ENCODE measurements around the gene PTPRD. TPM values are rescaled to one million over a fixed set of nuclear protein-coding genes. Genes with fewer than 3 reads are reported as not detected.

PTPRD gene
- total RNA-seq, 2 experiments from 2014 or later: 0.03 TPM; not detected in 1

- no peak overlapping the region for H3K4me3 ChIP-seq (ENCODE audit: low read depth, low read length, poor library complexity, severe bottlenecking)
- no peak overlapping the region for H3K27ac ChIP-seq (ENCODE audit: low read depth, low read length, poor library complexity, severe bottlenecking)
- no peaks in the 10 kb centered on the region for H4K20me1 ChIP-seq (ENCODE audit: insufficient read depth, low read length)
- H3K79me2 ChIP-seq (ENCODE audit: insufficient read depth, low read depth, low read length): no peaks in the 10 kb centered on the region
- DNase-seq (ENCODE audit: low spot score): no peak
- H3K4me2 ChIP-seq (ENCODE audit: low read length): no peak overlapping the region
- H3K9me2 ChIP-seq (ENCODE audit: insufficient read depth, low read length): no peaks in the 10 kb centered on the region
- ChIA-PET CTCF (ENCODE audit: unreplicated experiment) (interaction anchor here (0.6 kb wide), 1 partner anchor 42 kb away, joined by 3 read pairs; no protein-coding TSS in a partner anchor), POLR2A (interaction anchor here (0.5 to 1.0 kb wide), 4 partner anchors 34 to 799 kb away, joined by 4 to 7 read pairs (median 4); no protein-coding TSS in a partner anchor)
- H2AFZ ChIP-seq (ENCODE audit: low read length): no peak overlapping the region
- BruUV-seq (replicated peaks): no TSS peak
- TF ChIP-seq, protein P1, sequence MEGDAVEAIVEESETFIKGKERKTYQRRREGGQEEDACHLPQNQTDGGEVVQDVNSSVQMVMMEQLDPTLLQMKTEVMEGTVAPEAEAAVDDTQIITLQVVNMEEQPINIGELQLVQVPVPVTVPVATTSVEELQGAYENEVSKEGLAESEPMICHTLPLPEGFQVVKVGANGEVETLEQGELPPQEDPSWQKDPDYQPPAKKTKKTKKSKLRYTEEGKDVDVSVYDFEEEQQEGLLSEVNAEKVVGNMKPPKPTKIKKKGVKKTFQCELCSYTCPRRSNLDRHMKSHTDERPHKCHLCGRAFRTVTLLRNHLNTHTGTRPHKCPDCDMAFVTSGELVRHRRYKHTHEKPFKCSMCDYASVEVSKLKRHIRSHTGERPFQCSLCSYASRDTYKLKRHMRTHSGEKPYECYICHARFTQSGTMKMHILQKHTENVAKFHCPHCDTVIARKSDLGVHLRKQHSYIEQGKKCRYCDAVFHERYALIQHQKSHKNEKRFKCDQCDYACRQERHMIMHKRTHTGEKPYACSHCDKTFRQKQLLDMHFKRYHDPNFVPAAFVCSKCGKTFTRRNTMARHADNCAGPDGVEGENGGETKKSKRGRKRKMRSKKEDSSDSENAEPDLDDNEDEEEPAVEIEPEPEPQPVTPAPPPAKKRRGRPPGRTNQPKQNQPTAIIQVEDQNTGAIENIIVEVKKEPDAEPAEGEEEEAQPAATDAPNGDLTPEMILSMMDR (conservative IDR thresholded peaks at IDR 0.05; ENCODE audit: low read length): no peak
- no peak for TF ChIP-seq EZH2phosphoT487 (IDR thresholded peaks at IDR 0.05; ENCODE audit: borderline replicate concordance, low read depth, low read length)
- no peaks in the 10 kb centered on the region for H3K9me3 ChIP-seq (ENCODE audit: low read length)
- intact Hi-C loops (cut with micrococcal nuclease; ENCODE audit: unreplicated experiment): no loop called here
- no peaks in the 10 kb centered on the region for H3K36me3 ChIP-seq (ENCODE audit: insufficient read depth, low read length)
- H3K4me1 ChIP-seq (ENCODE audit: insufficient read depth, low read length, poor library complexity, severe bottlenecking): no peaks in the 10 kb centered on the region
Measured at GRCh38 chr9:8869812-8870211, 1743.0 kb downstream of the PTPRD start.

DNA sequence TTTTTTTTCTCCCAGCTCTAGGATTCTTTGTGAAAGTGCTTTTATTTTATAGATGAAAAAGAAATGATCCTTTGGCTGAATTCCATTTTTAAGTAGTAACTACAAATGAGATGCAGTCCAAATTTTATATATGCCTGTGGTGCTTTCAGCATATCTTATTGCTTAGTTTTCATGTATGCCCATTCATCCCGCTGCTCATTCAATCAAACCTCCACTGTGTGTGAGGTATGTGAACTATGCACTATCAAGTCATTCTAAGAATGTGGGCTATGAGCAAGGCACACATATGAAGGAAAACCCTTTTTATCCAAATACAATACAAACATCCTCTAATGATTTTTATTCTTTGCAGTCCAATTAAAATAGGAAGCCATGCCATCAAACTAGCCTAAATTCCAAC, 1744.2 kb downstream of the PTPRD start:
- no peak for DNase-seq (ENCODE audit: low spot score)
- Histone ChIP-seq H3K27ac (ENCODE audit: low read depth, low read length, poor library complexity, severe bottlenecking) (no peak overlapping the region), H3K9me3 (ENCODE audit: low read length) (no peaks in the 10 kb centered on the region), H3K9me2 (ENCODE audit: insufficient read depth, low read length) (no peaks in the 10 kb centered on the region), H3K36me3 (ENCODE audit: insufficient read depth, low read length) (no peaks in the 10 kb centered on the region), H3K79me2 (ENCODE audit: insufficient read depth, low read depth, low read length) (no peaks in the 10 kb centered on the region), H4K20me1 (ENCODE audit: insufficient read depth, low read length) (no peaks in the 10 kb centered on the region), H3K4me1 (ENCODE audit: insufficient read depth, low read length, poor library complexity, severe bottlenecking) (no peaks in the 10 kb centered on the region), H3K4me2 (ENCODE audit: low read length) (no peak overlapping the region), H2AFZ (ENCODE audit: low read length) (no peak overlapping the region), H3K4me3 (ENCODE audit: low read depth, low read length, poor library complexity, severe bottlenecking) (no peak overlapping the region)
- no peak for TF ChIP-seq EZH2phosphoT487 (IDR thresholded peaks at IDR 0.05; ENCODE audit: borderline replicate concordance, low read depth, low read length)
- TF ChIP-seq, protein P1 (conservative IDR thresholded peaks at IDR 0.05; ENCODE audit: low read length): no peak
- ChIA-PET CTCF (ENCODE audit: unreplicated experiment) (no interaction called here), POLR2A (no interaction called here)
- intact Hi-C loops (cut with micrococcal nuclease; ENCODE audit: unreplicated experiment): no loop called here
- BruUV-seq (replicated peaks): no TSS peak

GRCh38 chr9:8867148-8867547, 1745.7 kb downstream of the PTPRD start:
- TF ChIP-seq, protein P1 (conservative IDR thresholded peaks at IDR 0.05; ENCODE audit: low read length): no peak
- TF ChIP-seq EZH2phosphoT487 (IDR thresholded peaks at IDR 0.05; ENCODE audit: borderline replicate concordance, low read depth, low read length): no peak
- Histone ChIP-seq H3K79me2 (ENCODE audit: insufficient read depth, low read depth, low read length) (no peaks in the 10 kb centered on the region), H3K27ac (ENCODE audit: low read depth, low read length, poor library complexity, severe bottlenecking) (no peak overlapping the region), H3K4me3 (ENCODE audit: low read depth, low read length, poor library complexity, severe bottlenecking) (no peak overlapping the region), H3K4me2 (ENCODE audit: low read length) (no peak overlapping the region), H4K20me1 (ENCODE audit: insufficient read depth, low read length) (no peaks in the 10 kb centered on the region), H3K9me3 (ENCODE audit: low read length) (no peaks in the 10 kb centered on the region), H3K36me3 (ENCODE audit: insufficient read depth, low read length) (no peaks in the 10 kb centered on the region), H3K9me2 (ENCODE audit: insufficient read depth, low read length) (no peaks in the 10 kb centered on the region), H3K4me1 (ENCODE audit: insufficient read depth, low read length, poor library complexity, severe bottlenecking) (no peaks in the 10 kb centered on the region), H2AFZ (ENCODE audit: low read length) (no peak overlapping the region)
- POLR2A ChIA-PET: interaction anchor here (0.5 kb wide), 1 partner anchor 35 kb away, joined by 7 read pairs; no protein-coding TSS in a partner anchor
- CTCF ChIA-PET (ENCODE audit: unreplicated experiment): no interaction called here
- intact Hi-C loops (cut with micrococcal nuclease; ENCODE audit: unreplicated experiment): no loop called here
- DNase-seq (ENCODE audit: low spot score): no peak
- BruUV-seq (replicated peaks): no TSS peak

Measured in OCI-LY7 (cell line).